IPS-NIHi7 (cell line): ENCODE measurements around the gene LRRC7.
"Not testable (repeated sequence)": the region's sequence is repeated elsewhere in the genome, so short reads cannot be mapped to it uniquely, and the experiment has no call there.

Experiments used
- DNase-seq: peaks from one replicate; pipeline ENCODE4 v3.0.0; 2012; ENCODE audit warnings: mixed read lengths; ENCODE audit errors: extremely low spot score

Gene LRRC7

GRCh38 chr1:69871412-69871811, 303.7 kb downstream of the LRRC7 start:
- no peak for DNase-seq

DNA sequence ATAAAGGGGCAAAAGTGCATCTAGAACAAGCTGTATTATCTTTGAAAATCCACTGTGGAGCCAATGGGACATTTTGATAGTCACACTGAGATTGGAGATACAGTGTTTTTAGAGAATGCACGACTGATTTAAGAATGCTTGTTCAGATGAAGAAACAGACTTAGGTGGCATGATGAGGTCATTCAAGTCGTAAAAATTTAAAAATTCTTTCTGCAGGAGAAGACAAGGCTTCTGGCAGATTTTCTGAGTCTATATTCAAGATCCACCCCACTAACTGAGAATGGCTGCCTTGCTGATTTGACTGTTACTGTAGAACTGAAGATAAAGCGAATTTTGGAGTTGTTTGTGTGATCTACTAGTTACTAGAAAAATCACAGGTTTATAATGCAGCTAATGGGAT, 310.6 kb downstream of the LRRC7 start:
- DNase-seq = no peak

DNA sequence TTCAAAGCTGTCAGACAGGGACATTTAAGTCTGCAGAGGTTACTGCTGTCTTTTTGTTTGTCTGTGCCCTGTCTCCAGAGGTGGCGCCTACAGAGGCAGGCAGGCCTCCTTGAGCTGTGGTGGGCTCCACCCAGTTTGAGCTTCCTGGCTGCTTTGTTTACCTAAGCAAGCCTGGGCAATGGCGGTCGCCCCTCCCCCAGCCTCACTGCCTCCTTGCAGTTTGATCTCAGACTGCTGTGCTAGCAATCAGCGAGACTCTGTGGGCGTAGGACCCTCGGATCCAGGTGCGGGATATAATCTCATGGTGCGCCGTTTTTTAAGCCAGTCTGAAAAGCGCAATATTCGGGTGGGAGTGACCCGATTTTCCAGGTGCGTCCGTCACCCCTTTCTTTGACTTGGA, 320.3 kb downstream of the LRRC7 start:
- DNase-seq = not testable (repeated sequence)

GRCh38 chr1:69888657-69889056, 320.9 kb downstream of the LRRC7 start:
- DNase-seq = no peak

GRCh38 chr1:69898403-69898947, 330.8 kb downstream of the LRRC7 start:
- DNase-seq = no peak

DNA sequence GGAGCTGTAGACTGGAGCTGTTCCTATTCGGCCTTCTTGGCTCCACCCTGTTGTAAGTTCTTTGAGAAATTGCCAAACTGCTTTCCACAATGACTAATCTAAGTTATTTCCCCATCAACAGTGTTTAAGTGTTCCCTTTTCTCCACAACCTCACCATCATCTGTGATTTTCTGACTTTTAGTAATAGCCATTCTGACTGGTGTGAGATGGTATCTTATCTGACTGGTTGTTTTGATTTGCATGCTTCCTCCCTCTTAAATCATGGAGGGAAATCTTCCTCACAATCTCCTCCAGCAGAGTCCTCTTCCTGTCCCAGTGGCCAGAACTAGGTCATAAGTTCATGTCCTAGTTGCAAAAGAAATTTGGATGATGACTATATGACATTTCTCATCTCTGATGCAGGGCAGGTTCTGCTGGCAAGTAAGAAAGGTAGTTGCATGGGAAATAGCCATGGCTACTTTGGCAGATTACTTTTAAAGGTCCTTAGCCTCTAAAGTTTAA, 343.6 kb downstream of the LRRC7 start:
- DNase-seq = no peak

DNA sequence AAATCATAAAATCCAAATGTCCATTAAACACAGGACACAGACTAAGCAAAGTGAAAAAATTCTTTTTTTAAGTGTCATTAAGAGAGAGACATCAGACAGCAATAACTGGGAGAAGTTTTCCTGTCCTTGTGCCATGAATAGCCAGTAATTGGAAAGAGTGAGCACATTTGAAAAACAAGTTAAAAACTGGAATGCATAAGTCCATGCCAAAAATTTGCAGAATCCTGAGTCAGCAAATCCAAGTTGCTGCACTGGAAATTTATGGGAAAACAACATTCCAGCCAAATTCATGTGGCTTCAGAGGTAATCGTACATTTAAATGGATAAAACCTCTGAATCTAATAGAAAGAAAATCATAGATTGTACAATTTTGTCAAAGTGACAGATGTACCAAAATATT, 346.3 kb downstream of the LRRC7 start:
- DNase-seq = no peak

DNA sequence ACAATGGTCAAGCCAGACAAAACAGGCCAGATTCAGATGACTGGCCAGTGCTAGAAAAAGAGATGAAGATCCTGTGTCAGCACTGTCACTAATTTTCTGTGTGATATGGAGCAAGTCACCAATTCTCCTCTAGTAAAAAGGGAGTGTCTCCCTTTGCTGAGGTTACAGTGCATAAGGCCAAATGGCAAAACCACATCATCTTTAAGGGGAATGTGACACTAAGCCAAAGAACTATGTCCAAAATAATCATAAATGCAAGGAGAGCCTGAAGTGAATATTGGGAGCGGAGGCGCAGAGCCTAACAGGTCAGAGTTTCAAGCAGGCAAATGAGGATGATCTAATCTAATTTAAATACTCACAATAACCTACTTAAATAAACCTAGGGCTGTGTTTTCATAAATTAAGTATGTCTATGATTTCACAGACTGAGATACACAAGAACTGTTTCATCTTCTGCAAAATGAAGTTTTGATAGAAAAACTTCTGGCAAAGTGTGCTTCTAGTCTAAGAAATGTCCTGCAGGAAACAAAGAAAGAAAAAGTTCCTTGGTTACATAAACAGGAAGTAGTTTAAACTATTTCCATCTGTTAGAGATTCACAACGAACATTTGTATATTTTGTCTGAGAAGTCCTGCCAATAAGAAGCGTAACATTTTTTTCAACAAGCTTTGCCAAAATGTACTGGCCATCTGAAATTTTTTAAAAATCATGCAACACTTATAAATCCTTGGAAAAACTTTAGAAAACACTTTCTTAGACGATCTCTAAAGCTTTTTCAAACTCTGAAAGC, 347.4 kb downstream of the LRRC7 start:
- no peak for DNase-seq

- no peak for DNase-seq
These were observed 351.6 kb downstream of the LRRC7 start for GRCh38 chr1:69919129-69919921.

GRCh38 chr1:69919922-69920273, 352.2 kb downstream of the LRRC7 start:
- no peak for DNase-seq

GRCh38 chr1:69920426-69920825, 352.7 kb downstream of the LRRC7 start:
- DNase-seq = no peak

DNA sequence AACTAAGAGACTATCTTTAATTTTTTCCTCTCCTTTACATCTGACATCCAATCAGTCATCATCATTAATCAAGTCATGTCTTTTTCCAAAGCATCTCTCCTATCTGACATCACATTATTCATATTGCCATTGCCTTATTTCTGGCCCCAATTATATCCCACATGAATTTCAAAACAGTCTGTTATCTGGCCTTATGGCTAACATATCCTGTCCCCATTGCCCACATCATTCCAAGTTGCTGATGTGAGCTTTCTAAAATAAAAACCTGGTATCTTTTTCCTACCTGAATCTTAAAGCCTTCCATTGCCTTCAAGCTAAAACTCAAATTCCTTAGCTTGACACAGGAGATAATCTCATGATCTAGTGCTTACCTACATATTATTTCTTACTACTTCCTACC, 353.8 kb downstream of the LRRC7 start:
- no peak for DNase-seq

- DNase-seq = not testable (repeated sequence)
These were observed 360.5 kb downstream of the LRRC7 start for GRCh38 chr1:69928234-69928633.

GRCh38 chr1:69929308-69930057, 361.8 kb downstream of the LRRC7 start:
- no peak for DNase-seq

DNA sequence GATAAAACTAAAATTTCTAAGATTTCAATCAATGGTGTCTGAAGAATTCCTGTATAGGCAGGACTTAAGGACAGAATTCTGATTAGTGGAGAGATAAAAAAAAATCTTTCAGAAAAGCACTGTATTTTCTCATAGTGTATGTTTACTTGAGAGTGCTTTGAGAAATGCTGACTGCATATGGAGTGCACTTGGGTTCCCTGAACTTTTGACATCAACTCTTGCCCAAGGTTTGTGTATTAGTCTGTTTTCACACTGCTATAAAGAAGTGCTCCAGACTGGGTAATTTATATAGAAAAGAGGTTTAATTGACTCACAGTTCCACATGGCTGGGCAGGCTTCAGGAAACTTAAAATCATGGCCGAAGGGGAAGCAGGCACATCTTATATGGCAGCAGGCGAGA, 362.7 kb downstream of the LRRC7 start:
- DNase-seq = no peak

DNA sequence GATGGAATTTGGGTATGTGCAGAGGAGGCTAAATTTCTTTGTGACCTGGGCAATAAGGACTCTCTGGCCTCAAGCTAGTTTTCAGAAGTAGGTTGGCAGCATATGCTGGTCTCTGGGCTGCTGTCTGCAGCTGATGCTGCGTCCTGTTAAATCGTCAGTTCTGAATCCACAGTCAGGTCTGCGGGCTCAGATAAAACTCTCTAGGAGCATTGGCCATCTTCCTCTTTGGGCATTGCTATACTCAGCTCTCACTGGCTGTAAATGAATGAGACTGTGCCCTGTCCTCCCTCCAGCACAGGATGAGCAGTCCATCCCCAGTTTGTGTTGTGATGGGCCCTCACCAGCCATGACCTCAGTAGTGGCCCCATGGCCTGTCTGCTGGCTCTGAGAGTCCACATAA, 365.0 kb downstream of the LRRC7 start:
- no peak for DNase-seq

- no peak for DNase-seq
These were observed 372.5 kb downstream of the LRRC7 start for GRCh38 chr1:69940231-69940630.

GRCh38 chr1:69940816-69941215, 373.1 kb downstream of the LRRC7 start:
- no peak for DNase-seq

GRCh38 chr1:69943030-69943429, 375.3 kb downstream of the LRRC7 start:
- DNase-seq = no peak

DNA sequence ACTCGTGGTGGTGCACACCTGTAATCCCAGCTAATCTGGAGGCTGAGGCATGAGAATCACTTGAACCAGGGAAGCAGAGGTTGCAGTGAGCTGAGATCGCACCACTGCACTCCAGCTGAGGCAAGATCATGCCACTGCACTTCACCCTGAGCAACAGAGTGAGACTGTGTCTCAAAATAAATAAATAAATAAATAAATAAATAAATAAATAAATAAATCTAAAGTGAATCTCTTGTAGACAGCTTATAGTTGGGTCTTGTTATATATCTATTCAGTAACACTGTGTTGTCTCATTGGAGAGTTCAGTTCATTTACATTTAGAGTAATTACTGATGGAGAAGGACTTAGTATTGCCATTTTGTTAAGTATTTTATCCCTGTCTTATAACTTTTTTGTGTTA, 379.2 kb downstream of the LRRC7 start:
- DNase-seq = no peak

GRCh38 chr1:69947837-69948236, 380.1 kb downstream of the LRRC7 start:
- DNase-seq = no peak

GRCh38 chr1:69952676-69953075, 385.0 kb downstream of the LRRC7 start:
- no peak for DNase-seq
